ENCODE data around the gene ATG4D. TPM values are rescaled to one million over a fixed set of nuclear protein-coding genes. Genes with fewer than 3 reads are reported as not detected.

ATG4D gene
- total and polyA plus RNA-seq, 8 donors: 19.3 to 27.4 (median 23.1) TPM

- Histone ChIP-seq H3K36me3 (no peaks in the 10 kb centered on the region), H3K4me1 (peaks cover 0 to 62% of the 10 kb centered on the region in 2 donors), H3K27ac (peak overlapping the region in 1 of 2 donors; percentile 93), H3K27me3 (peaks cover 0 to 3% of the 10 kb centered on the region in 2 donors), H3K4me3 (no peak overlapping the region), H3K9me3 (no peaks in the 10 kb centered on the region)
- ATAC-seq: no peak
- no peak for DNase-seq
- no peak for TF ChIP-seq CTCF (IDR thresholded peaks at IDR 0.05)
- intact Hi-C loops (cut with DNase I): no loop called here
Observed at GRCh38 chr19:10593148-10593547, 49.4 kb downstream of the ATG4D start.

GRCh38 chr19:10593820-10594637, 50.3 kb downstream of the ATG4D start:
- H3K4me3 ChIP-seq: no peak overlapping the region
- H3K9me3 ChIP-seq: no peaks in the 10 kb centered on the region
- DNase-seq: peak in 1 of 4 donors; percentile 78
- H3K36me3 ChIP-seq: no peaks in the 10 kb centered on the region
- H3K27ac ChIP-seq: peak overlapping the region in 1 of 2 donors; percentile 93
- ATAC-seq: peak; percentile 30
- TF ChIP-seq CTCF (IDR thresholded peaks at IDR 0.05): no peak
- intact Hi-C loops (cut with DNase I): no loop called here
- H3K4me1 ChIP-seq: peaks cover 0 to 62% of the 10 kb centered on the region in 2 donors
- H3K27me3 ChIP-seq: no peaks in the 10 kb centered on the region

GRCh38 chr19:10600149-10600548, 56.4 kb downstream of the ATG4D start:
- no peak overlapping the region for H3K27ac ChIP-seq
- ATAC-seq (no peak), DNase-seq (no peak)
- H3K4me3 ChIP-seq: no peak overlapping the region
- H3K4me1 ChIP-seq: peaks cover 10 to 51% of the 10 kb centered on the region in 2 donors
- TF ChIP-seq CTCF (IDR thresholded peaks at IDR 0.05): no peak
- no peaks in the 10 kb centered on the region for H3K9me3 ChIP-seq
- H3K27me3 ChIP-seq: no peaks in the 10 kb centered on the region
- intact Hi-C loops (cut with DNase I): no loop called here
- H3K36me3 ChIP-seq: no peaks in the 10 kb centered on the region

GRCh38 chr19:10601999-10602329, 58.3 kb downstream of the ATG4D start:
- no peaks in the 10 kb centered on the region for H3K27me3 ChIP-seq
- ATAC-seq (no peak), DNase-seq (no peak)
- H3K4me1 ChIP-seq: peaks cover 10 to 47% of the 10 kb centered on the region in 2 donors
- intact Hi-C loops (cut with DNase I): no loop called here
- H3K4me3 ChIP-seq: peak overlapping the region in 1 of 2 donors; percentile 67
- no peaks in the 10 kb centered on the region for H3K36me3 ChIP-seq
- H3K9me3 ChIP-seq: no peaks in the 10 kb centered on the region
- TF ChIP-seq CTCF (IDR thresholded peaks at IDR 0.05): no peak
- no peak overlapping the region for H3K27ac ChIP-seq

- H3K9me3 ChIP-seq: no peaks in the 10 kb centered on the region
- peak; percentile 99 for ATAC-seq
- no peaks in the 10 kb centered on the region for H3K27me3 ChIP-seq
- peak; percentile 61 to 94 (median 83) for DNase-seq
- peak overlapping the region; percentile 67 to 94 for H3K4me3 ChIP-seq
- H3K4me1 ChIP-seq: peaks cover 10 to 48% of the 10 kb centered on the region in 2 donors
- H3K27ac ChIP-seq: peak overlapping the region; percentile 91 to 97
- no peaks in the 10 kb centered on the region for H3K36me3 ChIP-seq
- TF ChIP-seq CTCF (IDR thresholded peaks at IDR 0.05): no peak
- intact Hi-C loops (cut with DNase I): no loop called here
Observed at GRCh38 chr19:10602330-10603083, 58.8 kb downstream of the ATG4D start.

Measured in left lung (tissue), 10 donors.